ENCODE measurements around the gene KATNB1. TPM values are rescaled to one million over a fixed set of nuclear protein-coding genes. Genes with fewer than 3 reads are reported as not detected.
"Not testable (repeated sequence)": the region's sequence is repeated elsewhere in the genome, so short reads cannot be mapped to it uniquely, and the experiment has no call there.

The KATNB1 gene
- total RNA-seq, 1 experiment from 2014 or later, result 8.1 TPM

GRCh38 chr16:57782607-57783055, 47.1 kb downstream of the KATNB1 start:
- CTCF ChIA-PET; in situ Hi-C loops (cut with HindIII; ENCODE audit: low pct_unique_long_range_greater_than_20kb, low sequenced_read_pairs); intact Hi-C loops (cut with micrococcal nuclease; ENCODE audit: unreplicated experiment); H3K27ac ChIP-seq (ENCODE audit: low read length); ATAC-seq; H3K4me3 ChIP-seq (ENCODE audit: low read depth in 2 of 2, low read length in 2 of 2); H3K36me3 ChIP-seq (ENCODE audit: control insufficient read depth, insufficient read depth, low read length); BruUV-seq (replicated peaks); H3K27me3 ChIP-seq (ENCODE audit: control insufficient read depth, insufficient read depth, low read length); POLR2A ChIA-PET; DNase-seq (ENCODE audit: low read depth, low spot score); H3K9me3 ChIP-seq (ENCODE audit: control insufficient read depth, insufficient read depth, low read depth, low read length); H3K4me1 ChIP-seq (ENCODE audit: control insufficient read depth, insufficient read depth, low read length): not testable (repeated sequence)

GRCh38 chr16:57783116-57783515, 47.5 kb downstream of the KATNB1 start:
- in situ Hi-C loops (cut with HindIII; ENCODE audit: low pct_unique_long_range_greater_than_20kb, low sequenced_read_pairs) (no loop called here), intact Hi-C loops (cut with micrococcal nuclease; ENCODE audit: unreplicated experiment) (no loop called here)
- Histone ChIP-seq H3K9me3 (ENCODE audit: control insufficient read depth, insufficient read depth, low read depth, low read length) (no peaks in the 10 kb centered on the region), H3K27me3 (ENCODE audit: control insufficient read depth, insufficient read depth, low read length) (no peaks in the 10 kb centered on the region), H3K4me1 (ENCODE audit: control insufficient read depth, insufficient read depth, low read length) (no peaks in the 10 kb centered on the region), H3K27ac (ENCODE audit: low read length) (no peak overlapping the region), H3K36me3 (ENCODE audit: control insufficient read depth, insufficient read depth, low read length) (no peaks in the 10 kb centered on the region), H3K4me3 (ENCODE audit: low read depth in 2 of 2, low read length in 2 of 2) (no peak overlapping the region)
- no TSS peak for BruUV-seq (replicated peaks)
- DNase-seq (ENCODE audit: low read depth, low spot score), result no peak
- ATAC-seq, result no peak
- no peak for TF ChIP-seq TCF7L2 (IDR thresholded peaks at IDR 0.05; ENCODE audit: low read depth, low read length)
- TF ChIP-seq SIN3A (IDR thresholded peaks at IDR 0.05; ENCODE audit: borderline replicate concordance, insufficient read depth, low read depth, low read length), result no peak
- no peak for TF ChIP-seq CTCF (IDR thresholded peaks at IDR 0.05)
- no peak for TF ChIP-seq REST (IDR thresholded peaks at IDR 0.05; ENCODE audit: insufficient read depth in 1 of 2, low read depth in 2 of 2, low read length in 1 of 2)
- ChIA-PET CTCF (no interaction called here), POLR2A (no interaction called here)

- TF ChIP-seq REST (IDR thresholded peaks at IDR 0.05; ENCODE audit: insufficient read depth in 1 of 2, low read depth in 2 of 2, low read length in 1 of 2) (no peak), CTCF (IDR thresholded peaks at IDR 0.05) (no peak), SIN3A (IDR thresholded peaks at IDR 0.05; ENCODE audit: borderline replicate concordance, insufficient read depth, low read depth, low read length) (no peak), POLR2AphosphoS5 (IDR thresholded peaks at IDR 0.05; ENCODE audit: low read depth, low read length) (no peak), TCF7L2 (IDR thresholded peaks at IDR 0.05; ENCODE audit: low read depth, low read length) (no peak)
- Histone ChIP-seq H3K27ac (ENCODE audit: low read length) (no peak overlapping the region), H3K36me3 (ENCODE audit: control insufficient read depth, insufficient read depth, low read length) (no peaks in the 10 kb centered on the region), H3K27me3 (ENCODE audit: control insufficient read depth, insufficient read depth, low read length) (no peaks in the 10 kb centered on the region), H3K4me1 (ENCODE audit: control insufficient read depth, insufficient read depth, low read length) (no peaks in the 10 kb centered on the region), H3K9me3 (ENCODE audit: control insufficient read depth, insufficient read depth, low read depth, low read length) (no peaks in the 10 kb centered on the region), H3K4me3 (ENCODE audit: low read depth in 2 of 2, low read length in 2 of 2) (no peak overlapping the region)
- in situ Hi-C loops (cut with HindIII; ENCODE audit: low pct_unique_long_range_greater_than_20kb, low sequenced_read_pairs) (no loop called here), intact Hi-C loops (cut with micrococcal nuclease; ENCODE audit: unreplicated experiment) (no loop called here)
- ChIA-PET POLR2A (no interaction called here), CTCF (interaction anchor here (0.6 kb wide), 1 partner anchor 9 kb away, joined by 15 read pairs; no protein-coding TSS in a partner anchor)
- ATAC-seq, result no peak
- no TSS peak for BruUV-seq (replicated peaks)
- no peak for DNase-seq (ENCODE audit: low read depth, low spot score)
These were observed 48.3 kb downstream of the KATNB1 start for GRCh38 chr16:57783883-57784282.
